ENCODE results near the gene STRA8.

STRA8 gene

DNA sequence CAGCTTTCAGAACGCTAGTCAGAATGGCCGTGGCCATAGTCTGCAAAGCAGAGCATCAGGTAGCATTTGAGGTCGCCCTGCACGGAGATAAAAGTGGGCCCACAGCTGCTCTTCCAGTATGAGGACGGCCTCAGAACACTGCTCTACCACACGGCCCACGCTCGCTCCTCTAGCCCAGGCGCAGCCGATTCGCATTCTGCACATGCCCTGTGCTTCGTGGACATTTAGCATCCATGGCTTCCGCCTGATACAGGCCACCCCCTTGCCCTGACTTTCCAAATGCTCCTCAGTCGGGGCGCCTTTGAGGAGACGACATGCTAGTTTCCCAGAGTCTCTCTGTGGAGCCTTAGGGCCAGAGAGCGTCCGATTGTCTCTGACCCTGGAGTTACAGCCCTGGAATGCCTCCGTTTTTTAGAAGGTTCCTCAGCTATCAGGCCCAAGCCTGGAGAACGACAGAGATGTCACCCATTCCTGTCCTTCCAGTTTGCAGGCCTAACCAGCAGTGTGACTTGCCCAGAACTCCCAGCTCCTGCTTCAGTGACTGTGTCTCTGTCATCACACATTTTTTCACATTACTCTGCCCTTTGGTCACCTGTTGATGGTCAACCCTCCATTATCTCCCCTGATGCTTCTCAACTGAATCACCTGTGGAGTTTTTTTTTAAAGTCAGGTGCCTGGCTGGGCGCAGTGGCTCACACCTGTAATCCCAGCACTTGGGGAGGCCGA, 14.3 kb downstream of the STRA8 start:
- H3K27me3 ChIP-seq (ENCODE audit: control insufficient read depth, insufficient read depth, low read length, poor library complexity, severe bottlenecking): no peaks in the 10 kb centered on the region
- no peak overlapping the region for H3K4me3 ChIP-seq (ENCODE audit: insufficient read depth, low read depth, low read length)
- no peaks in the 10 kb centered on the region for H3K4me1 ChIP-seq (ENCODE audit: control insufficient read depth, insufficient read depth, low read length)
- H3K27ac ChIP-seq (ENCODE audit: insufficient read depth, low read depth, low read length, poor library complexity, severe bottlenecking): no peak overlapping the region
- H3K36me3 ChIP-seq (ENCODE audit: control insufficient read depth, insufficient read depth, low read length): no peaks in the 10 kb centered on the region
- whole genome bisulfite sequencing, 2 experiments: 95 to 96% methylated on average over 22 of the region's 22 CpGs
- H3K9me3 ChIP-seq (ENCODE audit: control insufficient read depth, low read length): no peaks in the 10 kb centered on the region

DNA sequence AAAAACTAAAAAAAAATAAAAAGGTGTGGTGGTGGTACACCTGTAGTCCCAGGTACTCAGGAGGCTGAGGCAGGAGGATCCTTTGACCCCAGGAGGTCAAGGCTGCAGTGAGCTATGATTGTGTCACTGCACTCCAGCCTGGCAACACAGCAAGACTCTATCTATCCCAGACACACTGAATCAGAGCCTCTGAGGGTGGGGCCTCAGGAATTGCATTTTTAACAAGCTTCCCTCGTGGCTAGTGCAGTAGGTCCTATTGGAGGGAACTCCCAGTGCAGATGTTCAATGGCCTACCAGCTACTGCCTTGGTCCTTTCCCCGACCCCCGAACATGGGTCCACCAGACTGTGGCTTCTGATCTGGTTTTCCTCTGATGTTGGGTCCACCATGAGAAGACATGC, 14.9 kb downstream of the STRA8 start:
- no peak overlapping the region for H3K27ac ChIP-seq (ENCODE audit: insufficient read depth, low read depth, low read length, poor library complexity, severe bottlenecking)
- no peak overlapping the region for H3K4me3 ChIP-seq (ENCODE audit: insufficient read depth, low read depth, low read length)
- no peaks in the 10 kb centered on the region for H3K4me1 ChIP-seq (ENCODE audit: control insufficient read depth, insufficient read depth, low read length)
- H3K36me3 ChIP-seq (ENCODE audit: control insufficient read depth, insufficient read depth, low read length): no peaks in the 10 kb centered on the region
- no peaks in the 10 kb centered on the region for H3K9me3 ChIP-seq (ENCODE audit: control insufficient read depth, low read length)
- no peaks in the 10 kb centered on the region for H3K27me3 ChIP-seq (ENCODE audit: control insufficient read depth, insufficient read depth, low read length, poor library complexity, severe bottlenecking)
- 87 to 93% methylated on average over 3 of the region's 3 CpGs for WGBS, 2 experiments

DNA sequence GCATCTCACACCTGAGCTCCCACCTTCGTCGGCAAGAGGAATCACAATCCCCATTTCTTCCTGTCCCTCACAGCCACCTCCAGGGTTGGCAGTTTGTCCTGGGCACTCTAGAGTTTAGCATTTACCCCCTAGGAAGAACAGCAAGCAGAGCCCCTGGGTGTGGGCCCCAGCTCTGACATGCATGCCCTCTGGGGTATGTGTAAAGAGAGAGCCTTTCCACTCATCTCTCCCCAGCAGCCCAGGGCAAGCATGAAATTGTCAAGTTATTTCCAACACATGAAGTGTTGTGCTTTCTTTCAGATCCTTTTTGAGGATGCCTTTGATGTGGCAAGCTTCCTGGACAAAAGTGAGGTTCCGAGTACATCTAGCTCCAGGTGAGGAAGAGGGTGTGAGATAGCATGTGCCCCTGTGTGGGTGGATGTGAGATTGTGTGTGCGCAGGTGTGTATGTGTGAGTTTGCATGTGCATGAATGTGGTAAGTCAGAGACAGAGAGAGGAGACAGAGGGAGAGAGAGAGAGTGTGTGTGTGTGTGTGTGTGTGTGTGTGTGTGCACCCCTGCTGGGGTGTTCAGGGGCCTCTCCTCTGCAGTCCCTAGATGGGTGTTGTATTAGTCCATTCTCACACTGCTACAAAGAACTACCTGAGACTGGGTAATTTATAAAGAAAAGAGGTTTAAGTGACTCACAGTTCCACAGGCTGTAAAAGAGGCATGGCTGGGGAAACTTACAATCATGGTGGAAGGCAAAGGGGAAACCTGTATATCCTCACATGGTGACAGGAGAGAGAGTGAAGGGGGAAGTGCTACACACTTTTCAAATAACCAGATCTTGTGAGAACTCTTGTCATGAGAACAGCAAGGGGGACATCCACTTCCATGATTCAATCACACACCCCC, 18.1 kb downstream of the STRA8 start:
- Histone ChIP-seq H3K4me1 (ENCODE audit: control insufficient read depth, insufficient read depth, low read length) (no peaks in the 10 kb centered on the region), H3K36me3 (ENCODE audit: control insufficient read depth, insufficient read depth, low read length) (no peaks in the 10 kb centered on the region), H3K4me3 (ENCODE audit: insufficient read depth, low read depth, low read length) (no peak overlapping the region), H3K27ac (ENCODE audit: insufficient read depth, low read depth, low read length, poor library complexity, severe bottlenecking) (no peak overlapping the region), H3K27me3 (ENCODE audit: control insufficient read depth, insufficient read depth, low read length, poor library complexity, severe bottlenecking) (no peaks in the 10 kb centered on the region), H3K9me3 (ENCODE audit: control insufficient read depth, low read length) (no peaks in the 10 kb centered on the region)
- WGBS, 2 experiments: 90 to 94% methylated on average over 4 of the region's 4 CpGs

DNA sequence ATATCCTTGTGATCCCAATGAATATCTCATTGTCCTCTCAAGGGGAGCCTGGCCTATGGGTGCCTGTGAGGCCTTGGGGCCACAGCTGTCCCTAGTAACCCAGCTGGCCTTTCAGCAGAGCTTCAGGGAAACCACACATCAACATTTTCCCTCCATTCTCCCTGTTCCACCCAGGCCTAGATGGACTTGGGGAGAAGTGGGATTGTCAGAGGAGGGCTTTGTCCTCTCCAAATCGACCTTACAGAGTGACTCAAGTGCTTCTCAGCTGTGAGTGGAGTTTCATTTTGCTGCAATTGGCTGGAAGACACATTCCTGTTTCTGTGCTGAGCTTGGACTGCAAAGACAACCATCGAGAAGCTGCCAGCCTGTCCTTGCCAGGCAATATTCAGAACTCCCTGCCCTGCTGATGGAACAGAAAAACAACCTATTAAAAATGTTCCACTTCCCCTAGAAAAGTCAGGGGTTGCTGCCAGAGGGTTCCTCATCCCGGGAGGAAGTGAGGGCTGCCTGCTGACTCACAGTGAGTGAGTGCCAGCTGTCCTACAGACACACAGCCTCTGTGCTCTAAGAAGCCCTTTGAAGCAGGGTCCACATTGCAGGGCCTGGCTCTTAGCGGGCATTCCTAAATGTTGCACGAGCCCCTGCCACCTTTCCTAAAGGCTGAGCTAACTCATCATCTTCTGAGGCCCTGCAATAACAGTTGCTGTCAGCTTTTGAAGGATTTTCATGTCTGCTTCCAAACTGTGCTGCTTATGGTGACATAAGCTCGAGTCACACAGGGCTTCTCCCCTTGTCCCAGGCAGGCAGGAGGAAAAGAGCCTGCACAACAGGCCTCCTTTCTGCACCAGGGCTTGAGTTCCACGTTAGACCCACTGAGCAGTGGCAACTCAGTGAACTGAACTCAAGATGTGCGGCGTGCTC, 20.5 kb downstream of the STRA8 start:
- Histone ChIP-seq H3K27me3 (ENCODE audit: control insufficient read depth, insufficient read depth, low read length, poor library complexity, severe bottlenecking) (no peaks in the 10 kb centered on the region), H3K4me1 (ENCODE audit: control insufficient read depth, insufficient read depth, low read length) (no peaks in the 10 kb centered on the region), H3K27ac (ENCODE audit: insufficient read depth, low read depth, low read length, poor library complexity, severe bottlenecking) (no peak overlapping the region), H3K36me3 (ENCODE audit: control insufficient read depth, insufficient read depth, low read length) (no peaks in the 10 kb centered on the region), H3K4me3 (ENCODE audit: insufficient read depth, low read depth, low read length) (no peak overlapping the region), H3K9me3 (ENCODE audit: control insufficient read depth, low read length) (no peaks in the 10 kb centered on the region)
- WGBS, 2 experiments: 82% methylated on average over 9 of the region's 9 CpGs

DNA sequence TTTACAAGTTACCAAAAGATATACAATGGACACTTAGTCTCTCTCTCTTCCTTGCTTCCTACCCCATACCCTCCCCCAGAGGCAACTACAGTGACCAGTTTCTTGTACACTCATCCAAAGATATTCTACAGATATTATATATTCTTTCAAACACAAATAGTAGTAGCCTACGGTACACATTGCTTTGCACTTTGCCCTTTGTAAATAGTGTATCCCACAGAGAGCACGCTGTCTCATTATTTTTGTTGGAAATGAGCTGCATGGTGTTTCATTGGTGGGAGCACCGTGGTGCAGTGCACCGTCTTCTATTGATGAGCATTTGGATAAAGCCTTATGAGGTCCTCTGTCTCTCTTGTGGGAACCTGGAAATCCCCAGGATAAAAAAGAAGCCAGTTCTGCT, 24.2 kb downstream of the STRA8 start:
- H3K4me1 ChIP-seq (ENCODE audit: control insufficient read depth, insufficient read depth, low read length): no peaks in the 10 kb centered on the region
- no peaks in the 10 kb centered on the region for H3K36me3 ChIP-seq (ENCODE audit: control insufficient read depth, insufficient read depth, low read length)
- H3K27ac ChIP-seq (ENCODE audit: insufficient read depth, low read depth, low read length, poor library complexity, severe bottlenecking): no peak overlapping the region
- WGBS, 2 experiments: 90 to 92% methylated on average over 4 of the region's 4 CpGs
- H3K9me3 ChIP-seq (ENCODE audit: control insufficient read depth, low read length): no peaks in the 10 kb centered on the region
- H3K4me3 ChIP-seq (ENCODE audit: insufficient read depth, low read depth, low read length): no peak overlapping the region
- no peaks in the 10 kb centered on the region for H3K27me3 ChIP-seq (ENCODE audit: control insufficient read depth, insufficient read depth, low read length, poor library complexity, severe bottlenecking)

DNA sequence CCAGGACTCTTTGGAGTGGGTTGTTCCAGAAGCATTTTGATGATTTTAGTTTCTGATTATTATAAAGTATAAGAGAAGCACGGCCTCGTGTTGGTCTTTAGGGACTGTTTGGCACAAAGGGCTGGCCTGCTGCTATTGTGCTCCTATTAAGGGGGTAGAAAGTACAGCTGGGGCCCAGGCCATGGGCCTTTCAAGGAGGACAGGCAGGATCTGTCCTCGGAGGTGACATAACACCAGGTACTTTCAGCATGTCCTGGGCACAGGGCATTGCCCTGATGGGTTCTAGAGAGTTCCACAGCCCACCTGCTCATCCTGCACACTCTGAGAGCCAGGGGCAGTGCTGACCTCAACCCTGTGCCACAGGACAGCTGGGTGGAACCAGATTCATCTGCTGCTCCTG, 24.9 kb downstream of the STRA8 start:
- Histone ChIP-seq H3K27ac (ENCODE audit: insufficient read depth, low read depth, low read length, poor library complexity, severe bottlenecking) (no peak overlapping the region), H3K9me3 (ENCODE audit: control insufficient read depth, low read length) (no peaks in the 10 kb centered on the region), H3K4me1 (ENCODE audit: control insufficient read depth, insufficient read depth, low read length) (no peaks in the 10 kb centered on the region), H3K27me3 (ENCODE audit: control insufficient read depth, insufficient read depth, low read length, poor library complexity, severe bottlenecking) (no peaks in the 10 kb centered on the region), H3K36me3 (ENCODE audit: control insufficient read depth, insufficient read depth, low read length) (no peaks in the 10 kb centered on the region), H3K4me3 (ENCODE audit: insufficient read depth, low read depth, low read length) (no peak overlapping the region)
- WGBS, 2 experiments: 86 to 93% methylated on average over 3 of the region's 3 CpGs

DNA sequence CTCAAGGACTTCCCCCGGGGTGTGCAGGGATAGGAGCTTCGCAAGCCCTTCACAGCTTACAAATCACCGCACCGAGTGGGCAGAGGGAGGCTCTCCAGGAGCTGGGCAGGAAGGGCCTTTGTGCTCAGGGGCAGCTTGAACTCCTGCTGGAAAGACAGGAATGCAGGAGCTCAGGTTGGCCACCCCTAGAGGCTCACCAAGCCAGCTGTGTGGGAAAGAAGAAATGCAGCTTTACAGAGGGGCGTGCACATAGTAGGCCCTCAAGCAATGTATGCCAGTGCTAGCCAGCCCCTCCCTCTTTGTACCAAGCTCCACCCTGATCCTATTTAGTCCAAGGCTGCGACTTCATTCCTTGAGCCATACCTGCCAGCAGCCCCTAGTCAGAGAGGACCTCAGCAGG, 26.1 kb downstream of the STRA8 start:
- WGBS, 2 experiments: 87 to 88% methylated on average over 6 of the region's 6 CpGs

DNA sequence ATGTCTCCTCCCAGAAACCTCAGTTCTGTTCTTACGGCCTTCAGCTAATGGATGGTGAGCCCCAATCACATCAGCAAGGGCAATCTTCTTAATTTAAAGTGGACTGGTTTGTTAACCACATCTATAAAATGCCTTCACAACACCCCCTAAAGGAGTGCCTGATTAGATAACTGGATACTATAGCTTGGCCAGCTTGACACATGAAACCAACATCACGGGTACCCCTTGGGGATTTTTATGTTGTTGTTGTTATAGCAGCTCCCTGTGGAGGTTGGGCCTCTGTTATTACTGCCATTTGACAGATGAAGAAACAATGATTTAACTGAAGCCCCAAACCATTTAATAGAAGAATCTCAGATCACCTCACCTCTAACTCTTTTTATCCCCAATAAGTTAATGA, 26.8 kb downstream of the STRA8 start:
- no peaks in the 10 kb centered on the region for H3K36me3 ChIP-seq (ENCODE audit: control insufficient read depth, insufficient read depth, low read length)
- H3K9me3 ChIP-seq (ENCODE audit: control insufficient read depth, low read length): no peaks in the 10 kb centered on the region
- H3K4me3 ChIP-seq (ENCODE audit: insufficient read depth, low read depth, low read length): no peak overlapping the region
- no peaks in the 10 kb centered on the region for H3K27me3 ChIP-seq (ENCODE audit: control insufficient read depth, insufficient read depth, low read length, poor library complexity, severe bottlenecking)
- H3K4me1 ChIP-seq (ENCODE audit: control insufficient read depth, insufficient read depth, low read length): no peaks in the 10 kb centered on the region
- 88 to 96% methylated on average over 2 of the region's 2 CpGs for WGBS, 2 experiments
- H3K27ac ChIP-seq (ENCODE audit: insufficient read depth, low read depth, low read length, poor library complexity, severe bottlenecking): no peak overlapping the region

More for the DNA sequence above, 26.1 kb downstream of the STRA8 start:
- Histone ChIP-seq H3K27me3 (ENCODE audit: control insufficient read depth, insufficient read depth, low read length, poor library complexity, severe bottlenecking) (no peaks in the 10 kb centered on the region), H3K4me3 (ENCODE audit: insufficient read depth, low read depth, low read length) (no peak overlapping the region), H3K9me3 (ENCODE audit: control insufficient read depth, low read length) (no peaks in the 10 kb centered on the region), H3K4me1 (ENCODE audit: control insufficient read depth, insufficient read depth, low read length) (no peaks in the 10 kb centered on the region), H3K27ac (ENCODE audit: insufficient read depth, low read depth, low read length, poor library complexity, severe bottlenecking) (no peak overlapping the region), H3K36me3 (ENCODE audit: control insufficient read depth, insufficient read depth, low read length) (no peaks in the 10 kb centered on the region)

DNA sequence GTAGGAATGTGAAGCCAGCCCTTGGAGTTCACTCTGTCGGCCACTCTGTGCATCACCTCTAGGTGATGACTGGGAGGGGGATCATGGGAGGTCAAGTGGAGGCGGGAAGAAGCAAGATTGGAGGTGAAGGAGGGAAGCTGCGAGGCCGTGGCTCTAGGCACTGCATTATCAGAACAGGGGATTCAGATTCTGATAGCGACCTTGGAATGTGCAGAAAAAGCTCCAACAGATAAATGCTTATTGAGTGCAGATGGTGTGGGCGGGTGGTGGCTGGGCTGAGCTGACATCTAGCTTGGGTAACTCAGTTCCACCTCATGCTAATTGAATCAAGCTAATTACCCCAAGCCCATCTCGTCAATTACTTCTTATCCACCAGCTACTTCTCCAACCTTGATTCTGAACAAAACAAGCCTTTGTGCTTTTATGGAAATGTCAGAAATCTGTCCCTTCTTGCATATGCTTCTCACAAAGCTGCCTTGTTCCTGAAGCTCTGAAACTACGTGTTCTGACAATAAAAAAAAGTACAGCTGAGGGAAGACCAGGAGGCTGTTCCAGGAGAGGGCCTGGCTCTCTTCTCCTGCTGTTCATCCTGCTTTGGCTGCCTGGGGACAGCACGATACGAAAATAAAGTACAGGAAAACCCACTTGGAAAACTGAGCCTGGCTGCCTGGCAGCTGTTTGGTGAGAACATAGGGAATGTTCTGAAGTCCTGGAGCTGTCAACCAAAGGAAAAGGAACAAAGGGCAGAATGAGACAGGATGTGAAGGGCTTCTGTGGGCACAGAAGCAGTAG, 27.5 kb downstream of the STRA8 start:
- Histone ChIP-seq H3K27me3 (ENCODE audit: control insufficient read depth, insufficient read depth, low read length, poor library complexity, severe bottlenecking) (no peaks in the 10 kb centered on the region), H3K27ac (ENCODE audit: insufficient read depth, low read depth, low read length, poor library complexity, severe bottlenecking) (no peak overlapping the region), H3K9me3 (ENCODE audit: control insufficient read depth, low read length) (no peaks in the 10 kb centered on the region), H3K4me3 (ENCODE audit: insufficient read depth, low read depth, low read length) (no peak overlapping the region), H3K36me3 (ENCODE audit: control insufficient read depth, insufficient read depth, low read length) (no peaks in the 10 kb centered on the region), H3K4me1 (ENCODE audit: control insufficient read depth, insufficient read depth, low read length) (no peaks in the 10 kb centered on the region)
- 93% methylated on average over 10 of the region's 10 CpGs for WGBS, 2 experiments
